Prostate gland (tissue), 2 donors: ENCODE results near the gene BBIP1. TPM values are rescaled to one million over a fixed set of nuclear protein-coding genes. Genes with fewer than 3 reads are reported as not detected.

Experiments used
- DNase-seq: peaks from one replicate; pipeline ENCODE4 v3.0.0-alpha.2; 2019; ENCODE audit warnings: low spot score
- H3K27ac ChIP-seq, 2 donors: fragments of 200-600 bp; sonication (generic); 2 replicates each; pipeline ENCODE4 v1.5.1; 2017 to 2019
- H3K27me3 ChIP-seq: fragments of 200-600 bp; sonication (generic); replicated peaks from 2 replicates; pipeline ENCODE4 v1.5.1; 2019; ENCODE audit not compliant: insufficient read depth
- H3K36me3 ChIP-seq, 2 donors: fragments of 200-600 bp; sonication (generic); 1 replicate in 1 of 2; 2 replicates in 1 of 2; pipeline versions ENCODE4 v1.5.1 to v1.8.1; 2017 to 2019
- H3K4me1 ChIP-seq: fragments of 200-600 bp; sonication (generic); replicated peaks from 2 replicates; pipeline ENCODE4 v1.5.1; 2019
- H3K4me3 ChIP-seq, 2 donors: fragments of 200-600 bp; sonication (generic); 2 replicates each; pipeline ENCODE4 v1.5.1; 2017 to 2019
- H3K9me3 ChIP-seq: fragments of 200-600 bp; sonication (generic); 2 replicates; pipeline ENCODE4 v1.5.1; 2017
- CTCF ChIP-seq, 4 experiments: fragments of 200-600 bp in 2 of 4; fragments of 450-650 bp in 2 of 4; sonication (generic) in 2 of 4; IDR thresholded peaks; 1 replicate in 3 of 4; 2 replicates in 1 of 4; pipeline ENCODE4 v1.5.1; 2016 to 2019; ENCODE audit warnings: antibody characterized with exemption in 4 of 4, mild to moderate bottlenecking in 2 of 4, moderate library complexity in 2 of 4
- POLR2A ChIP-seq: fragments of 450-650 bp; IDR thresholded peaks from one replicate; pipeline ENCODE4 v1.6.1; 2016; ENCODE audit warnings: antibody characterized with exemption, mild to moderate bottlenecking
- POLR2AphosphoS5 ChIP-seq: sonication (generic); formaldehyde crosslinking; IDR thresholded peaks from one replicate; pipeline ENCODE4 v1.6.1; 2017; ENCODE audit warnings: antibody characterized with exemption
- WGBS: methylation state at CpG from one replicate; pipeline ENCODE4 v1.1.5; 2018; 5-methylcytosine and 5-hydroxymethylcytosine counted together
- intact Hi-C: fragments of 100-400 bp; cut with DNase I; formaldehyde crosslinking; loops from one replicate; pipeline ENCODE4 v1.14.2; 2022
- total RNA-seq, 2 donors: library from RNA; depleted of rRNA; stranded (reverse); fragments of >200 nt; gene quantifications; one replicate each; pipeline ENCODE4 v1.1.0, GENCODE V29; 2016

Gene BBIP1
- total RNA-seq, 2 donors from 2014 or later: 18.8 to 20.9 TPM

GRCh38 chr10:110861930-110862649 is 56.9 kb downstream of the BBIP1 start:
- Histone ChIP-seq H3K27me3 (no peaks in the 10 kb centered on the region), H3K9me3 (no peaks in the 10 kb centered on the region), H3K27ac (no peak overlapping the region), H3K36me3 (no peaks in the 10 kb centered on the region), H3K4me3 (no peak overlapping the region), H3K4me1 (peaks cover 11% of the 10 kb centered on the region)
- WGBS: 48% methylated on average over 6 of the region's 6 CpGs
- DNase-seq: peak; percentile 59
- intact Hi-C loops: no loop called here
- peak; percentile 75 for TF ChIP-seq POLR2AphosphoS5
- no peak for TF ChIP-seq CTCF (IDR thresholded peaks at IDR 0.05)

- intact Hi-C loops: no loop called here
- Histone ChIP-seq H3K27ac (peak overlapping the region in 1 of 2 donors; percentile 37), H3K27me3 (no peaks in the 10 kb centered on the region), H3K36me3 (no peaks in the 10 kb centered on the region), H3K4me1 (peaks cover 11% of the 10 kb centered on the region), H3K4me3 (no peak overlapping the region), H3K9me3 (no peaks in the 10 kb centered on the region)
- no peak for DNase-seq
- TF ChIP-seq POLR2A: no peak
- TF ChIP-seq CTCF (IDR thresholded peaks at IDR 0.05): no peak
- TF ChIP-seq POLR2AphosphoS5: no peak
- 96% methylated on average over 2 of the region's 2 CpGs for WGBS
These were observed 57.5 kb downstream of the BBIP1 start for GRCh38 chr10:110861476-110861875.

- TF ChIP-seq CTCF (IDR thresholded peaks at IDR 0.05) (no peak), POLR2A (no peak), POLR2AphosphoS5 (no peak)
- WGBS: 74% methylated on average over 7 of the region's 7 CpGs
- Histone ChIP-seq H3K4me3 (no peak overlapping the region), H3K27ac (peak overlapping the region; percentile 34 to 37), H3K4me1 (peaks cover 11% of the 10 kb centered on the region), H3K36me3 (no peaks in the 10 kb centered on the region), H3K9me3 (no peaks in the 10 kb centered on the region), H3K27me3 (no peaks in the 10 kb centered on the region)
- intact Hi-C loops: no loop called here
- DNase-seq: no peak
These were observed 58.3 kb downstream of the BBIP1 start for GRCh38 chr10:110860576-110861241.

- no peak overlapping the region for H3K4me3 ChIP-seq
- H3K27me3 ChIP-seq: no peaks in the 10 kb centered on the region
- no peak for DNase-seq
- H3K9me3 ChIP-seq: no peaks in the 10 kb centered on the region
- H3K36me3 ChIP-seq: no peaks in the 10 kb centered on the region
- intact Hi-C loops: no loop called here
- TF ChIP-seq POLR2A (no peak), POLR2AphosphoS5 (peak; percentile 10)
- H3K4me1 ChIP-seq: peaks cover 11% of the 10 kb centered on the region
- peak overlapping the region; percentile 39 to 46 for H3K27ac ChIP-seq
- WGBS: 45% methylated on average over 1 of the region's 1 CpG
These were observed 59.0 kb downstream of the BBIP1 start for GRCh38 chr10:110859973-110860376.

- H3K27ac ChIP-seq: peak overlapping the region; percentile 39 to 46
- peaks cover 11% of the 10 kb centered on the region for H3K4me1 ChIP-seq
- no peak overlapping the region for H3K4me3 ChIP-seq
- intact Hi-C loops: no loop called here
- H3K9me3 ChIP-seq: no peaks in the 10 kb centered on the region
- 84% methylated on average over 6 of the region's 6 CpGs for WGBS
- TF ChIP-seq POLR2A (no peak), CTCF (IDR thresholded peaks at IDR 0.05) (no peak), POLR2AphosphoS5 (no peak)
- no peaks in the 10 kb centered on the region for H3K36me3 ChIP-seq
- no peak for DNase-seq
- H3K27me3 ChIP-seq: no peaks in the 10 kb centered on the region
These were observed 59.6 kb downstream of the BBIP1 start for GRCh38 chr10:110859206-110859972.
